Loucy (cell line): ENCODE measurements around the gene PCBD2.

Experiments used
- H2AFZ ChIP-seq: fragments of 200-600 bp; sonication (generic); 2 replicates; pipeline ENCODE4 v1.6.0; 2016; ENCODE audit warnings: antibody characterized with exemption, mild to moderate bottlenecking, low read length, moderate library complexity
- H3F3A ChIP-seq: fragments of 200-600 bp; 2 replicates; pipeline ENCODE4 v1.6.0; 2016; ENCODE audit warnings: antibody characterized with exemption, low read depth, mild to moderate bottlenecking
- H3K27me3 ChIP-seq: fragments of 200-600 bp; sonication (generic); 2 replicates; pipeline ENCODE4 v1.6.1; 2014; ENCODE audit warnings: low read length, mild to moderate bottlenecking; ENCODE audit not compliant: insufficient read depth, poor library complexity, severe bottlenecking
- H3K36me3 ChIP-seq: fragments of 200-600 bp; sonication (generic); 2 replicates; pipeline ENCODE4 v1.6.1; 2016; ENCODE audit warnings: low read length; ENCODE audit not compliant: insufficient read depth
- H3K4me1 ChIP-seq: fragments of 200-600 bp; sonication (generic); 2 replicates; pipeline ENCODE4 v1.5.1; 2014; ENCODE audit warnings: low read length, mild to moderate bottlenecking; ENCODE audit not compliant: insufficient read depth, poor library complexity, severe bottlenecking
- H3K4me2 ChIP-seq: fragments of 200-600 bp; sonication (generic); 2 replicates; pipeline ENCODE4 v1.6.0; 2014; ENCODE audit warnings: antibody characterized with exemption, low read length, low read depth, mild to moderate bottlenecking; ENCODE audit not compliant: poor library complexity, severe bottlenecking
- H3K4me3 ChIP-seq: fragments of 200-600 bp; sonication (generic); 2 replicates; pipeline ENCODE4 v1.5.1; 2014; ENCODE audit warnings: low read length, mild to moderate bottlenecking, mixed read lengths; ENCODE audit not compliant: poor library complexity, severe bottlenecking
- H3K79me2 ChIP-seq: fragments of 200-600 bp; sonication (generic); 2 replicates; pipeline ENCODE4 v1.6.1; 2014; ENCODE audit warnings: low read length; ENCODE audit not compliant: insufficient read depth
- H3K9ac ChIP-seq: fragments of 200-600 bp; sonication (generic); 2 replicates; pipeline ENCODE4 v1.6.0; 2014; ENCODE audit warnings: mild to moderate bottlenecking, low read depth, low read length, moderate library complexity; ENCODE audit not compliant: poor library complexity, severe bottlenecking
- H3K9me2 ChIP-seq: fragments of 200-600 bp; sonication (generic); replicated peaks from 2 replicates; pipeline ENCODE4 v1.6.1; 2016; ENCODE audit warnings: low read depth, low read length, mixed read lengths
- H3K9me3 ChIP-seq: fragments of 200-600 bp; sonication (generic); 2 replicates; pipeline ENCODE4 v1.6.1; 2014; ENCODE audit warnings: mild to moderate bottlenecking, antibody characterized with exemption, low read length, low read depth; ENCODE audit not compliant: insufficient read depth
- H4K20me1 ChIP-seq: fragments of 200-600 bp; sonication (generic); 2 replicates; pipeline ENCODE4 v1.6.0; 2014; ENCODE audit warnings: antibody characterized with exemption, low read length, mild to moderate bottlenecking; ENCODE audit not compliant: insufficient read depth, poor library complexity, severe bottlenecking
- EZH2phosphoT487 ChIP-seq: fragments of 200-600 bp; IDR thresholded peaks from 2 replicates; pipeline ENCODE4 v1.6.1; 2018; ENCODE audit warnings: antibody characterized with exemption, mild to moderate bottlenecking, moderate library complexity, borderline replicate concordance
- TF ChIP-seq, protein P1 (sequence below): fragments of 200-600 bp; sonication (generic); conservative IDR thresholded peaks from 2 replicates; pipeline ENCODE4 v1.5.1; 2014; ENCODE audit warnings: mild to moderate bottlenecking, antibody characterized with exemption, low read length

PCBD2 gene

DNA sequence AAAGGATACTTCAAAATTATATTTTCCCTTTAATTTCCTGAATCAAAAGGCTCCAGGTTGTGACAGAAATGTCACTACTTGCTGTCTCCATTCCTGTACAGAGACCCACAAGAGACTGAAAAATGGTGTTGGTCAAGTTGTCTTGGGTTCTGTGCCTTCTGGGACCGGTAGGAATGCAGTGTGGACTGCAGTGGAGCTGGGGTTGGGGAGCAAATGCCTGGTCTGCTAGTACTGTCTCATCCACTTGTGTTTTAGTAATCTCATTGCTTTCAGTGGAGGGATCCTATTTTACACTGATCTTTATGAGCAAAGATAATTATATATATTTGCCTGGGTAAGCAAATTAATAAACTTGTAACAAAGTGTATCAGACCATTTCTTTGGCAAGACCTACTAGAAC lies 38.6 kb downstream of the PCBD2 start:
- Histone ChIP-seq H3K9ac (no peak overlapping the region), H3K9me3 (no peaks in the 10 kb centered on the region), H3F3A (no peaks in the 10 kb centered on the region), H3K4me3 (no peak overlapping the region), H3K4me2 (no peak overlapping the region), H3K79me2 (no peaks in the 10 kb centered on the region), H2AFZ (no peak overlapping the region), H3K36me3 (no peaks in the 10 kb centered on the region), H3K9me2 (no peaks in the 10 kb centered on the region), H3K4me1 (no peaks in the 10 kb centered on the region), H4K20me1 (no peaks in the 10 kb centered on the region), H3K27me3 (no peaks in the 10 kb centered on the region)
- TF ChIP-seq, protein P1, sequence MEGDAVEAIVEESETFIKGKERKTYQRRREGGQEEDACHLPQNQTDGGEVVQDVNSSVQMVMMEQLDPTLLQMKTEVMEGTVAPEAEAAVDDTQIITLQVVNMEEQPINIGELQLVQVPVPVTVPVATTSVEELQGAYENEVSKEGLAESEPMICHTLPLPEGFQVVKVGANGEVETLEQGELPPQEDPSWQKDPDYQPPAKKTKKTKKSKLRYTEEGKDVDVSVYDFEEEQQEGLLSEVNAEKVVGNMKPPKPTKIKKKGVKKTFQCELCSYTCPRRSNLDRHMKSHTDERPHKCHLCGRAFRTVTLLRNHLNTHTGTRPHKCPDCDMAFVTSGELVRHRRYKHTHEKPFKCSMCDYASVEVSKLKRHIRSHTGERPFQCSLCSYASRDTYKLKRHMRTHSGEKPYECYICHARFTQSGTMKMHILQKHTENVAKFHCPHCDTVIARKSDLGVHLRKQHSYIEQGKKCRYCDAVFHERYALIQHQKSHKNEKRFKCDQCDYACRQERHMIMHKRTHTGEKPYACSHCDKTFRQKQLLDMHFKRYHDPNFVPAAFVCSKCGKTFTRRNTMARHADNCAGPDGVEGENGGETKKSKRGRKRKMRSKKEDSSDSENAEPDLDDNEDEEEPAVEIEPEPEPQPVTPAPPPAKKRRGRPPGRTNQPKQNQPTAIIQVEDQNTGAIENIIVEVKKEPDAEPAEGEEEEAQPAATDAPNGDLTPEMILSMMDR, result no peak
- no peak for TF ChIP-seq EZH2phosphoT487

DNA sequence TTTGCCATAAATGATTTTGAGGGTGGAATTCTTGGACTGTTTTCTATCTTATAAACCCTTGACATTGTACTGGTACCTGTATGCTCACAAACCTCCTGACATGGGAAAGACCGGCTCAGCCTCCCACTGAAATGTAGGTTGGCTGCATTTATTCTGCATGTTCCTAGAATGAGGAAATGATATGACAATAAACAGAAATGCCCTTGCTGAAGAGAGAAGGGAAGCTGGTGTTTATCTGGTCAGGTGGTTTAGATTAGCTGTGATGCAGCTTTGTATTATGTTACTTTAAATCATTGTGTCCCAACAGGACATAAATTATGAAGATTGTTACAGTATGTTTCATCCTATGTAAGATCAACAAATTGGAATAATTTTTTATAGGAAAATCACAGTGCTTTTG lies 39.7 kb downstream of the PCBD2 start:
- no peak overlapping the region for H3K4me3 ChIP-seq

DNA sequence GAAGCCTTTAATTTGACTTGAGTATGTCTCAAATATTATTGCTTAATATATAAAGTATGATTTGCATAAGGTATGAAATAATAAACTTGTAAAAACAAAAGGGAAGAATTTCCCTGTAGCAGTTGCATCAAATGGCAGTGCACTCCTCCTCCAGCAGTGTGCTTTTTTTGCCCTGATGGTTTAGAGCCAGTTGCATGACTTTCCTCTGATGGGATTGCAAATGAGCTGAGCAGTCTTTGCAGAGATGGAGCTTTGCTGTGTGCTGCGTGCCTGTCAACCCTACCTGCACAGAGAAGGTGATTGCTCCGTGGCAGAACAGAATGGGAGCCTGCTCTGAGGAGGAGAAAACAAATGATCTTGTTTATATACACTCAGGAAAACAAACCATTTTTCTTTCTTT lies 40.1 kb downstream of the PCBD2 start:
- Histone ChIP-seq H2AFZ (no peak overlapping the region), H3K4me2 (no peak overlapping the region), H3K79me2 (no peaks in the 10 kb centered on the region), H3K4me1 (no peaks in the 10 kb centered on the region), H3K9me2 (no peaks in the 10 kb centered on the region), H3F3A (no peaks in the 10 kb centered on the region), H3K9me3 (no peaks in the 10 kb centered on the region), H4K20me1 (no peaks in the 10 kb centered on the region), H3K36me3 (no peaks in the 10 kb centered on the region), H3K9ac (no peak overlapping the region), H3K4me3 (no peak overlapping the region), H3K27me3 (no peaks in the 10 kb centered on the region)
- no peak for TF ChIP-seq EZH2phosphoT487
- TF ChIP-seq, protein P1, result no peak

More for the DNA sequence above, 39.7 kb downstream of the PCBD2 start:
- TF ChIP-seq, protein P1, result no peak
- TF ChIP-seq EZH2phosphoT487, result no peak
- no peaks in the 10 kb centered on the region for H3K79me2 ChIP-seq
- H3K27me3 ChIP-seq, result no peaks in the 10 kb centered on the region
- H3K4me2 ChIP-seq, result no peak overlapping the region
- no peaks in the 10 kb centered on the region for H3K9me3 ChIP-seq
- no peak overlapping the region for H2AFZ ChIP-seq
- no peaks in the 10 kb centered on the region for H3K36me3 ChIP-seq
- H4K20me1 ChIP-seq, result no peaks in the 10 kb centered on the region
- H3K4me1 ChIP-seq, result no peaks in the 10 kb centered on the region
- no peaks in the 10 kb centered on the region for H3F3A ChIP-seq
- no peak overlapping the region for H3K9ac ChIP-seq
- no peaks in the 10 kb centered on the region for H3K9me2 ChIP-seq
